Hematopoietic multipotent progenitor cell (in vitro differentiated cells): ENCODE data around the gene MRPL1. TPM values are rescaled to one million over a fixed set of nuclear protein-coding genes. Genes with fewer than 3 reads are reported as not detected.
A peak's percentile ranks its signal among the peaks of the same experiment; 100 is the strongest.

Experiments used
- DNase-seq, 3 donors: peaks; one replicate each; pipeline ENCODE4 v3.0.0-alpha.2; 2011 to 2015; ENCODE audit warnings: low read depth in 2 of 3, low spot score in 2 of 3
- total RNA-seq: library from RNA; depleted of rRNA; stranded (reverse); fragments of >200 nt; gene quantifications from one replicate; pipeline ENCODE4 v1.2.3, GENCODE V29; 2012

MRPL1 gene
- total RNA-seq, 1 donor = 7.8 TPM

DNA sequence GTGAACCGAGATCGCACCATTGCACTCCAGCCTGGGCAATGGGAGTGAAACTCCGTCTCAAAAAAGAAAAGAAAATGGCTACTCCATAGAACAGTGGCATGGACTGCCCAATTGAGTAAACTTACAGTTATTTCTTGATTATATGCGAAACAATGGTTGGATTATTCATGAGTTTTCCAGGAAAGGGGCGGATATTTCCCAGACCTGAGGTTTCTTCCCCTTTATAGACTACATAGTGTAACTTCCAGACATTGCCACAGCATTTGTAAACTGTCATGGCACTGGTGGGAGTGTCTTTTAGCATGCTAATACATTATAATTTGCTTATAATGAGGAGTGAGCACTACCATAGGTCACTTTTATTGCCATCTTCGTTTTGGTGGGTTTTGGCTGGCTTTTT lies 14.1 kb upstream of the MRPL1 start:
- DNase-seq = no peak

- no peak for DNase-seq
Observed at GRCh38 chr4:77849278-77849965, 13.2 kb upstream of the MRPL1 start.

GRCh38 chr4:77852892-77853495 lies 9.6 kb upstream of the MRPL1 start:
- DNase-seq = peak; percentile 54 to 92 (median 83)

- DNase-seq = peak; percentile 26 to 65 (median 26)
Observed at GRCh38 chr4:77854431-77855111, 8.1 kb upstream of the MRPL1 start.

GRCh38 chr4:77856152-77856551 lies 6.5 kb upstream of the MRPL1 start:
- no peak for DNase-seq

GRCh38 chr4:77859256-77859655 lies 3.4 kb upstream of the MRPL1 start:
- no peak for DNase-seq

DNA sequence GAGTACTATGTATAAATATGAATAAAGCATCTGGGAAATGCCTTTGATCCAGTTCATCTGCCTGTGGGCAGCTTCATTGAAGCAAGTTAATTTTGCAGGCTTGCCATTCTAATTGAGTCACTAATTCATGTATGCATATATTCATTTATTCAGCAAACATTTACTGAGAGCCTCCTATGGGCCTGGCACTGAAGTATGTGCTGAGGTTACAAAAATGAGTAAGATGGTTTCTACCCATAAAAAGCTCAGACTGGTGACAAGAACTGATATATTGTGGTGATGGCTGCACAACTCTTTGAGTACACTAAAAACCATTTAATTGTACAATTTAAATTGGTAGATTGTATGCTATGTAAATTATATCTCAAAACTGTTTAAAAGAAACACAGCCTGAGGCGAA lies 1.1 kb upstream of the MRPL1 start:
- DNase-seq = no peak

- DNase-seq = peak in 1 of 3 donors; percentile 12
Observed at GRCh38 chr4:77863341-77863740, 711 bp downstream of the MRPL1 start.

GRCh38 chr4:77865259-77865658 lies 2.6 kb downstream of the MRPL1 start:
- no peak for DNase-seq

GRCh38 chr4:77872723-77873445 lies 10.3 kb downstream of the MRPL1 start:
- no peak for DNase-seq

- DNase-seq = no peak
Observed at GRCh38 chr4:77877167-77877566, 14.5 kb downstream of the MRPL1 start.

DNA sequence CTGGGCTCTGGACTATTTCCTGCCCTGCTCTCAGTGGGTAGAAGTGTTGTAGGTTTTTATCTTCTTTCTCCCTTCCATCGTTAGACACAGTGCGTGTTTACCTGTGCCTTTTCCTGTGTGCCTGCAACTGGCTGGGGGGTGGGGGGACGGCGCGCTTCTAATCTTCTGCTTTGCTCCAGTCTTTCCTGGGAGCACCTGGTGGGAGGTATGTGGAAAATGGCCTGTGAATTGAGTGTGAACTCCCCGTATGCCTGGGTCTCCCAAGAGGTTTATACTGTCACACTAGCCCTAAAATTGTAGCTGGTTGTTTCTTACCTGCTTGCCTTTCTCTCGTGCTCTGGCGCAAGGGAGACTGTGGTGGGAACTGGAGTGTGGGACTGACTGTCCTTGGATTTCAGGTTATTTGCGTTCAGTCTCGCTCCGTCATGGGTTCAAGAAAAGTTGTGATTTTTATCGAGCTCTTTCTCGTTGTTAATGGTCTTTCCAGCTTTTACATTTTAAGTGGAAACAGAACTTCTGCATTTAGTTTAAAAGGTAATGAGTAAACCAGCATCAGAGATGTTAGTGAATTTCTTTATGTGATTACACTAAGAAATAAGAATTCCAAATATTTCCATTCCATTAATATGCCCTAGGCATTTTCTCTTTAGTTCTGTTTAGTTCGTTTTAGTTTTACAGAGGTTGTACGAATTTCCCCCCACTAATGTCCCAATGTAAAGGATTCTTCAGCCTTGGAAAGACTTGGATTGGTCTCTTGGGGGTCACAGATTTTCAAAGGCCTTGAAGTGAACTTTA lies 15.3 kb downstream of the MRPL1 start:
- no peak for DNase-seq

DNA sequence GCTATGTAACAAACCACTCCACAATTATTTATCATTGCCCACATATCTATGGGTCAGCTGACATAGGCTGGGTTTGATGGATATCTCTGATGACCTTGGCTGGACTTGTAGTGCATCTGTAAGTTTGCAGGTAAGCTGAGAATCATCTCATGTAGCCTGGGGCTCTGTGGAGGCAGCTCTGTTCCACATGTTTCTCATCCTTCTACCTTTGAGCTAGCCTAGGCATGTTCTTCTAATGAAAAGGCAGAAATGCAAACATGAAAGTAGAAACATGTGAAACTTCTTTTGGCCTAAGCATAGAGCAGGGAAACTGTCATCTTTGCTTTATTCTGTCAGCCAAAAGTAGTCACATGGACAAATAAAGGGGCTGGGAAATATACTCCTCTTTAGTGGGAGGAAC lies 18.2 kb downstream of the MRPL1 start:
- no peak for DNase-seq

GRCh38 chr4:77881460-77882295 lies 19.0 kb downstream of the MRPL1 start:
- DNase-seq = no peak

DNA sequence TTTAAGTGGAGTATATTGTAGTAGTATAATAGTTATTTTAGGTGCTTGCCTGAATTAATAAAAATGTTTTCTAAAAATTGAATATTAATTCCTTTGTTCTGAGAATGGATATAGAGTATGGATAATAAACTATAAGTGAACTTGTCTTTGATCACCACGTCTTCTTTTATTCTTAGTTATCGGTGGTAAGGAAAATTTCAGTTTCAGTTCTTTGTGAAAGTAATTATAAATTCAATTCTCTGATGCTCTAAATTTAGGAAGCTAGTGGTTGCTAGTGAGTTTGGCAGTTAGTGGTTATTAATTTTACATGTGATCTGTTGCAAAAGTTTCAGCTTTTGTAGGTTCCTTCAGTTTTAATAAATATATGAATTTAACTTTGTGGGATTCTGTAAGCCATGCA lies 30.8 kb downstream of the MRPL1 start:
- no peak for DNase-seq

- no peak for DNase-seq
Observed at GRCh38 chr4:77899607-77900006, 37.0 kb downstream of the MRPL1 start.

DNA sequence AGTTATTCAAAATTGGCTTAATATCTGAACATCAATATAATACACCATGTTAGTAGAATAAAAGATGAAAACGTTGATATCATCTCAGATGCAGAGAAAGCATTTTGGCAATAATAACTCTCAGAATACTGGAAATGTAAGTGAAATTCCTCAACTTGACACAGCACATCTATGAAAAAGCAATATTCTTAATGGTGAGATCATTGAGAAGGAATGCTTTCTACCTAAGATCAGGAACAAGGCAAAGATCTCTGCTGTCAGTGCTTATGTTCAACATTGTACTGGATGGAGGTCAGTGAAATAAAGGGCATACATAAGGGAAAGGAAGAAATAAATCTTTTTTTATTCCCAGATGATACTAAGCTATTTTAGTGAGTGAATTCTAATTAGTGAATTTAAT lies 40.6 kb downstream of the MRPL1 start:
- no peak for DNase-seq

GRCh38 chr4:77905651-77906263 lies 43.1 kb downstream of the MRPL1 start:
- DNase-seq = no peak

- DNase-seq = no peak
Observed at GRCh38 chr4:77910676-77911075, 48.0 kb downstream of the MRPL1 start.
